Activated CD4-positive, alpha-beta T cell treated with anti-CD3 and anti-CD28 coated beads, Interleukin-2, amount 10 ng/mL, durations not matched to agents 24 days and 14 days (primary cell): ENCODE results near the gene CHSY1. TPM values are rescaled to one million over a fixed set of nuclear protein-coding genes. Genes with fewer than 3 reads are reported as not detected.
A peak's percentile ranks its signal among the peaks of the same experiment; 100 is the strongest.

ENCODE experiments used
- DNase-seq: peaks from one replicate; pipeline ENCODE4 v3.0.0; 2022
- H3K27ac Mint-ChIP-seq: one replicate; pipeline ENCODE4 v1.8.0; 2022; ENCODE audit warnings: mild to moderate bottlenecking, mixed read lengths
- H3K27me3 Mint-ChIP-seq: one replicate; pipeline ENCODE4 v1.8.0; 2022; ENCODE audit warnings: mixed read lengths
- H3K36me3 Mint-ChIP-seq: one replicate; pipeline ENCODE4 v1.8.0; 2022; ENCODE audit warnings: low read depth, mild to moderate bottlenecking, mixed read lengths
- H3K4me1 Mint-ChIP-seq: one replicate; pipeline ENCODE4 v1.8.0; 2021; ENCODE audit warnings: mixed read lengths
- H3K4me3 Mint-ChIP-seq: one replicate; pipeline ENCODE4 v1.8.0; 2022; ENCODE audit warnings: mild to moderate bottlenecking, moderate library complexity, mixed read lengths
- H3K9me3 Mint-ChIP-seq: one replicate; pipeline ENCODE4 v1.8.0; 2021; ENCODE audit warnings: mixed read lengths
- intact Hi-C: fragments of 100-400 bp; cut with micrococcal nuclease; formaldehyde crosslinking; loops from one replicate; pipeline ENCODE4 v1.15.1; 2023
- total RNA-seq: library from RNA; stranded (reverse); gene quantifications from 2 replicates; pipeline ENCODE4 v1.2.3, GENCODE V29; 2022

The CHSY1 gene
- total RNA-seq, 1 donor from 2014 or later = 62.6 TPM

DNA sequence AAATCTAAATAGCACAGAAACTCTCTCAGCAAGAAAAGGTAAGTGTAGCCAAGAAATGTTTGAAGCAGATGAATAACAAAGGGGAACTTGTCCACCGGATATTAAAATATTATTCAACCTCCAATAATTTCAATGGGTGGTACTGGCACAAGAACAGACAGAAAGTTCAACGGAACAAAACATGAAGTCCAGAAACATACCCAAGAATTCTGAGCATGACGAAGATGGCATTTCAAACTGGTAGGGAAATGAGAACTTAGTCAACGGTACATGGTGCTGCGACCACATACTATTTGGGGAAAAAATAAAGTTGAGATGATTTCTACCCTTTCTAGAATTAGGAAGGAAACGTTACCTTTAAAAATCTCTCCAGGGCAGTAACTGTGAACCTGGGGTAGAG, 5.5 kb downstream of the CHSY1 start:
- intact Hi-C loops = loop anchor here (1.0 to 2.0 kb wide), 2 partner anchors 40 to 120 kb away; no protein-coding TSS in a partner anchor
- Mint-ChIP-seq H3K27ac (peak overlapping the region; percentile 54), H3K27me3 (no peaks in the 10 kb centered on the region), H3K9me3 (no peaks in the 10 kb centered on the region), H3K4me3 (peak overlapping the region; percentile 70), H3K4me1 (peaks cover 81% of the 10 kb centered on the region), H3K36me3 (peaks cover 63% of the 10 kb centered on the region)
- no peak for DNase-seq

- intact Hi-C loops = no loop called here
- DNase-seq = no peak
- Mint-ChIP-seq H3K27ac (peak overlapping the region; percentile 90), H3K4me3 (peak overlapping the region; percentile 70), H3K9me3 (no peaks in the 10 kb centered on the region), H3K36me3 (peaks cover 56% of the 10 kb centered on the region), H3K27me3 (no peaks in the 10 kb centered on the region), H3K4me1 (peaks cover 85% of the 10 kb centered on the region)
Observed at GRCh38 chr15:101244889-101245668, 6.8 kb downstream of the CHSY1 start.

DNA sequence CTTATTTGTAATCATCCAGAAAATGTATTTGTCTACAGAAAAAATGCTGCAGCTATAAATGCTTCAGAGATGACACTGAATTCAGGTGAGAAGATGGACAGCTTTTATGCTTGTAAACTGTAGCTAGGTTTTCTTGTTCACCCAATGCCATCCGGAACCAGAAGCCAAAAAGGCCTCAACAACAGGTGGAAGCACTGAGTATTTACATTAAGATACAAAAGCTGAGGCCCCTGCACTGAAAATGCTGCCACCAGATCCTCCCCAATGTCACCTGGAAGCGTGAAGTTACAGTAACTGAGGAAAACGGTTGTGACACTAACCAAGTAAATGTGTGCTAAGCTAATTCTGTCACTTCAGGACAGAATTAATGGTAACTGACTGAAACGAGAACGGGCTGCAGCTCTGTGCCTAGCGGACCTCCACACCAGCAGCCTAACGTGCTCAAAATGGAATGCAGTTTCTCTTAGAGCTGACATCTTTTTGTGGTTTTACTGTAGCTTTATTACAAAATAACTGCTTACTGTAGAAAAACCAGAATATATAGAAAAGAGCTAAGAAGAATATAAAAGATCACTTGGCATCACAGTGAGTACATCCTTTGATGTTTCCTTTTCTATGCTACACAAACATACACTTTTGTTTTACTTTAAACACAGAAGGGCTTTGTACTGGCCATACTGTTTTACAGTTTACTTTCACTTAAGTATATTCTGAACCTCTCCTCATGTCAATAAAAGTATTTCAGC, 7.6 kb downstream of the CHSY1 start:
- Mint-ChIP-seq H3K9me3 (no peaks in the 10 kb centered on the region), H3K27ac (peak overlapping the region; percentile 90), H3K36me3 (peaks cover 55% of the 10 kb centered on the region), H3K4me1 (peaks cover 87% of the 10 kb centered on the region), H3K27me3 (no peaks in the 10 kb centered on the region), H3K4me3 (peak overlapping the region; percentile 70)
- intact Hi-C loops = no loop called here
- peak; percentile 68 for DNase-seq

DNA sequence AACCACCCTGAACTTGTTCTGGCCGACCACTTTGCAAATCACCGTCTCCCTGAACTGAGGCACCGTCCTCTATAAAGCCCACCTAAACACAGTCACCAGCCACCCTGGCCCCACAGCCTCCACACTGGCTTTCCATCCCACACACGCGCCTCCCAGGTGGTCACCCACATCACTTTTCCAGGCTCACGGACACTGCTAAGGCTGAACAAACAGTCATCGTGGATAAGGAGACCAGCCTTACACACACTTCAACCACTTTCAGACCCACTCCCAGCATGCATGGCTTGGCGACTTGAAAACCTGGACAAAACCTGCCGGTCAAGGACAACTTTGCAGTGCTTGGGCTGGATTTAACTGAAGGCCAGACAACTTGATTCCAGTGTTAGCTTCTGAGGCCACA, 8.4 kb downstream of the CHSY1 start:
- no peaks in the 10 kb centered on the region for H3K27me3 Mint-ChIP-seq
- no peaks in the 10 kb centered on the region for H3K9me3 Mint-ChIP-seq
- peak; percentile 60 for DNase-seq
- peak overlapping the region; percentile 70 for H3K4me3 Mint-ChIP-seq
- peaks cover 90% of the 10 kb centered on the region for H3K4me1 Mint-ChIP-seq
- H3K36me3 Mint-ChIP-seq = peaks cover 55% of the 10 kb centered on the region
- intact Hi-C loops = no loop called here
- H3K27ac Mint-ChIP-seq = peak overlapping the region; percentile 90

DNA sequence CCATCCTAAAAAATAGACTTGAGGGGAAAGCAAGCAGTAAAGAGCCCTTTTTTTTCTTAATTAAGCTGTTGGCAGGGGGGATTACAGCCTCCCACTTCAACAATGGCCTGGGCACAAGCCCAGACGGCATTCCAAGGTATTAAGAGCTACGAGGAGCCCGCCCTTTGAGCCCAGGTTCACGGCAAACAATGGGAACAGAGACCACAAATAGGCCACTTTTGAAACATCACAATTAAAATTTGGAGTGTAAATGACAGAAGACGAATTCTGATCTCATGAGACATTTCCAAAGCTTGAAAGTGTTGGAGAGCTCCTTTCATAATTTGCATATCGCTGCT, 8.9 kb downstream of the CHSY1 start:
- Mint-ChIP-seq H3K4me3 (peak overlapping the region; percentile 70), H3K27me3 (no peaks in the 10 kb centered on the region), H3K27ac (peak overlapping the region; percentile 90), H3K4me1 (peaks cover 87% of the 10 kb centered on the region), H3K9me3 (no peaks in the 10 kb centered on the region), H3K36me3 (peaks cover 53% of the 10 kb centered on the region)
- no peak for DNase-seq
- intact Hi-C loops = loop anchor here (1.0 kb wide), 1 partner anchor 37 kb away; no protein-coding TSS in a partner anchor

DNA sequence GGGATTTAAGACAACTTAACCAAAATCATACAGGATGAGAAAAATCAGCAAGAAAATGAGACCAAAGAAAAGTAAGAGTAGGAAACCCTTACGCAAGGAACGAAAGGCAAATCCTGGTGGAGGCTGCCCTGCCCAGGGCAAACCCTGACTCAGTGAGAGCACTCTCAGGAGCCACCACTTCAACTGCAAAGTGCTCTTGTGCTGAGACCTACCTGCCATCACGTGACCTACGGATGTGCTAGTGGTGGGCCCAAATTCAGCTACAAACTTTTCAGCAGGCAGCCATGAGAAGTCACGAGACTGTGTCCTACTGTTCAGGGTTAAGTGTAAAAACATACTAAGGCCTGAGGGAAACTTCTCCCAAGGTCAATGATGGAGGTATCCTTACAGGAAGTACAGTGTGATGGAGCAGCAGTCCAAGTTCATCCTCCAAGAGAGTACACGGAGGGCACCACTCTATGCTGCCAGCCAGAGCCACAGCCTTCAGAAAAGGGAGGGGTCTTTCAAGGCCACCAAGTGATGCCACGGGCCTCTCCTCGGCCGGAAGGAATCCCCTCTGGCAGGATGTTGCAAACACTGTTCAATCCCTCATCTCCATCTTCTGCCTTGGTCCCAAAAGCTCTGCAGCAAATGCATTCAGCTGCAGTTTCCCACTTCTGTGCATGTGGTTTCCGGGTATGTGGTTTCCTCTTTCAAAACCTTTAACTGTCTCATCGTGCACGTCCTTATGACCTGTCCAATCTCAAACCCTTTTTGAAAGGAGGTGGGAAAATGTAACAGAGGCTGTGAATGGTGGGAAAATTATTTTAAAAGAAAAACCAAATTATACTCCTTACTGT, 9.5 kb downstream of the CHSY1 start:
- Mint-ChIP-seq H3K36me3 (peaks cover 53% of the 10 kb centered on the region), H3K27ac (peak overlapping the region; percentile 90), H3K9me3 (no peaks in the 10 kb centered on the region), H3K4me1 (peaks cover 83% of the 10 kb centered on the region), H3K27me3 (no peaks in the 10 kb centered on the region), H3K4me3 (peak overlapping the region; percentile 70)
- peak; percentile 91 for DNase-seq
- intact Hi-C loops = loop anchor here (1.0 kb wide), 1 partner anchor 36 kb away; no protein-coding TSS in a partner anchor

DNA sequence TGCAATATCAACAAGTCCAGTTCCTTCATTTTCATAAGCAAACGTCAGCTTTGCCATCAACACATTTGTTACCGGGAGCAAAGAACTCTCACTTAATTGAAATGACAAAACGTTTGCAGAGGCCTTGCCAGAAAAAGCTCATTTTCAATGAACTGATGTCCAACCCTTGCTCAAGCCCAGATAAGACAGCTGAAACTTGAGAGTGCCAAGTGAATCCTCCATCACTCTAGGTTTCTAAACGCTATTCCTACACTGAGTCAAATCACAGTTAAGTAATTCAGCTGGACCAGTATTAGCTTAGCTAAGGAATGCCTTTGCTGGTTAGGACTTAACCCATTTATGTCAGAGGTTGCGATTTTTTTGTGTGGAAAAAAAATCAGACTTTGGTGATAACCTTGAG, 11.5 kb downstream of the CHSY1 start:
- H3K4me1 Mint-ChIP-seq = peaks cover 75% of the 10 kb centered on the region
- DNase-seq = no peak
- no peaks in the 10 kb centered on the region for H3K9me3 Mint-ChIP-seq
- H3K27ac Mint-ChIP-seq = no peak overlapping the region
- intact Hi-C loops = no loop called here
- no peaks in the 10 kb centered on the region for H3K27me3 Mint-ChIP-seq
- H3K4me3 Mint-ChIP-seq = peak overlapping the region; percentile 26
- H3K36me3 Mint-ChIP-seq = peaks cover 54% of the 10 kb centered on the region

DNA sequence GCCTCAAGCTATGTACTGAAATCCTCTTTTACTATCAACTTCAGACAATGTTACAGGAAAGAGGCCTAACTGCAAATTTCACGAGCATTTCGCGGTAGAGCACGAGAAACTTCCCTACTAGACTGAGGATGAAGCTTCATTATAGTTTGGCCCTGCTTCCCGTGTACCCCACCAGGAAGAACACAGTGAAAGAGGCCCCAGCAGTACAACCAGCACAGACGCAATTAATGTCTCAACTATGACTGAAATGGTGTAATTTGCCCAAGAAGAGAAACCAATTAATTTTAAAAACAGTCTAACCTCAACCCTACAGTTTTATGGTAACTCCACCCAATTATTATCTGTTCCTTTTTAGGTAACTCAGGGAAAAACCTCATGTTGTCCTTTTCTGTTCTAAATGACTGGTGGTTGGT, 12.1 kb downstream of the CHSY1 start:
- intact Hi-C loops = no loop called here
- Mint-ChIP-seq H3K27me3 (no peaks in the 10 kb centered on the region), H3K27ac (peak overlapping the region; percentile 85), H3K4me1 (peaks cover 71% of the 10 kb centered on the region), H3K4me3 (peak overlapping the region; percentile 66), H3K9me3 (no peaks in the 10 kb centered on the region), H3K36me3 (peaks cover 55% of the 10 kb centered on the region)
- DNase-seq = no peak

- Mint-ChIP-seq H3K4me3 (no peak overlapping the region), H3K27me3 (no peaks in the 10 kb centered on the region), H3K9me3 (no peaks in the 10 kb centered on the region), H3K4me1 (peaks cover 59% of the 10 kb centered on the region), H3K36me3 (peaks cover 59% of the 10 kb centered on the region), H3K27ac (no peak overlapping the region)
- intact Hi-C loops = no loop called here
- DNase-seq = no peak
Observed at GRCh38 chr15:101237251-101237650, 14.6 kb downstream of the CHSY1 start.

DNA sequence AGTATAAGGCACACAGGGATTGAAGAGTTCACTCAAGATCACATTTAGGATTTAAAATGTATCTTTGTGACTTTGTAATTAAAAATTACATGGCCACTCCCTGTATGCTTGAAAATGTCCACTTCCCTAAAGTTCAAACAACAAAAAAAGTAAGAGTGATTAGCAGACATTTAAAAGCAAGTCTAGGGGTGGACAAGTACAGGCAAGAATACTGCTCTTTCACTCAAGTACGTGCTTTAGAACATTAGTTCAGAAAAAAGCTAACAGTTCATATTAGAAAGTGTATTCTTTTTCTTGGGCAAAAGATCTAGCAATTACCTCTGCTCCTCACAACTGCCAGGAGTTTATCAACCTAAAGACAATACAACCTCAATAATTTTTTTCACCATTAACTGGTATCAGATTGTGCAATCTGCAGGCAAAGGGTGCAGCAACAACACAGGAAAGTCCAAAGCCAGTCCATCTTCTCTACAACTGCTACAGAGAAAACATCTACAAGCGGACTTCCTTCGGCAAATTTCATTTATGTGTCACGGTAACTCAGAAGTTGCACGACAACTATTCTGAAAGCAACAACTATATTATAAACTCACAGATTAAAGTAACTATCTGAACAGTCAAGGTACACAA, 18.1 kb downstream of the CHSY1 start:
- Mint-ChIP-seq H3K4me1 (peaks cover 45% of the 10 kb centered on the region), H3K27ac (no peak overlapping the region), H3K27me3 (no peaks in the 10 kb centered on the region), H3K36me3 (peaks cover 81% of the 10 kb centered on the region), H3K4me3 (no peak overlapping the region), H3K9me3 (peaks cover 7% of the 10 kb centered on the region)
- DNase-seq = no peak
- intact Hi-C loops = no loop called here

DNA sequence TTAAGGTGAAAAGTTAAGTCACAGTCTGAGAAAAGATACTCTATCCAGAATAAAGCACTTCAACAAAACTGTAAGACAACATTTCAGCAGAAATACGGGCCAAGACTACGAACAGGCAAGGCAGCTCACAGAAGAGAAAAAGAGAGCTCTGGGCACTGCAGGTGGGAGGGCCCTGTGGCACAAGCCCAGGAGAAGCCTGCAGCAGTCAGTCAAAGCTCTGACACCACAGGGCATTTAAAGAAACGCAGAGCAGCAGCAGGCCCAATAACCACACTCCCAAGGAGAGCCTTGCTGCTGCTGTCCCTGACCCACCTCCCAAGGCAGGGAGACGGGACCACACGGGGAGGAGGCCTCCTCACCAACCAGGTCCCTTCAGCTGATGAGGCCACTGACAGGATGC, 19.2 kb downstream of the CHSY1 start:
- Mint-ChIP-seq H3K4me1 (peaks cover 46% of the 10 kb centered on the region), H3K9me3 (peaks cover 13% of the 10 kb centered on the region)
- intact Hi-C loops = no loop called here

GRCh38 chr15:101228313-101228712, 23.5 kb downstream of the CHSY1 start:
- H3K4me1 Mint-ChIP-seq = peaks cover 52% of the 10 kb centered on the region
- DNase-seq = no peak
- no peaks in the 10 kb centered on the region for H3K27me3 Mint-ChIP-seq
- intact Hi-C loops = no loop called here
- H3K4me3 Mint-ChIP-seq = no peak overlapping the region
- peaks cover 13% of the 10 kb centered on the region for H3K9me3 Mint-ChIP-seq
- peaks cover 74% of the 10 kb centered on the region for H3K36me3 Mint-ChIP-seq
- peak overlapping the region; percentile 54 for H3K27ac Mint-ChIP-seq

More for the DNA sequence above, 19.2 kb downstream of the CHSY1 start:
- no peaks in the 10 kb centered on the region for H3K27me3 Mint-ChIP-seq
- peak overlapping the region; percentile 22 for H3K27ac Mint-ChIP-seq
- DNase-seq = no peak
- H3K36me3 Mint-ChIP-seq = peaks cover 85% of the 10 kb centered on the region
- no peak overlapping the region for H3K4me3 Mint-ChIP-seq

GRCh38 chr15:101225658-101226057, 26.2 kb downstream of the CHSY1 start:
- no peak for DNase-seq
- peaks cover 13% of the 10 kb centered on the region for H3K9me3 Mint-ChIP-seq
- H3K27me3 Mint-ChIP-seq = no peaks in the 10 kb centered on the region
- H3K4me3 Mint-ChIP-seq = no peak overlapping the region
- intact Hi-C loops = loop anchor here (2.0 kb wide), 1 partner anchor 19 kb away; no protein-coding TSS in a partner anchor
- peaks cover 56% of the 10 kb centered on the region for H3K36me3 Mint-ChIP-seq
- peaks cover 51% of the 10 kb centered on the region for H3K4me1 Mint-ChIP-seq
- H3K27ac Mint-ChIP-seq = peak overlapping the region; percentile 26
